WTC11 (cell line): Measurements from ENCODE around the gene SNX11.

Experiments
- ATF2 ChIP-seq: sonication (generic); formaldehyde crosslinking; IDR thresholded peaks from 2 replicates; pipeline ENCODE4 v1.8.1; 2022; ENCODE audit warnings: low read depth, missing genetic modification reagents, borderline replicate concordance
- ATF3 ChIP-seq: sonication (generic); formaldehyde crosslinking; conservative IDR thresholded peaks from 2 replicates; pipeline ENCODE4 v1.8.1; 2022; ENCODE audit warnings: mild to moderate bottlenecking, missing genetic modification reagents
- CREM ChIP-seq: sonication (generic); formaldehyde crosslinking; IDR thresholded peaks from 2 replicates; pipeline ENCODE4 v1.8.1; 2022; ENCODE audit warnings: mild to moderate bottlenecking, missing genetic modification reagents, moderate library complexity
- CTCF ChIP-seq: fragments of 200-600 bp; IDR thresholded peaks from 2 replicates; pipeline ENCODE4 v1.8.0; 2022; ENCODE audit warnings: antibody characterized with exemption
- ESRRA ChIP-seq: sonication (generic); formaldehyde crosslinking; IDR thresholded peaks from 2 replicates; pipeline ENCODE4 v1.8.1; 2022; ENCODE audit warnings: mild to moderate bottlenecking, missing genetic modification reagents, borderline replicate concordance
- GABPB1 ChIP-seq: sonication (generic); formaldehyde crosslinking; IDR thresholded peaks from 2 replicates; pipeline ENCODE4 v1.8.1; 2023; ENCODE audit warnings: mild to moderate bottlenecking, missing genetic modification reagents
- JUN ChIP-seq: sonication (generic); formaldehyde crosslinking; IDR thresholded peaks from 2 replicates; pipeline ENCODE4 v1.8.0; 2023; ENCODE audit warnings: mild to moderate bottlenecking, missing genetic modification reagents
- NR1H2 ChIP-seq: sonication (generic); formaldehyde crosslinking; IDR thresholded peaks from 2 replicates; pipeline ENCODE4 v1.9.0; 2021; ENCODE audit warnings: mild to moderate bottlenecking, moderate library complexity, missing genetic modification reagents
- TEAD1 ChIP-seq: sonication (generic); formaldehyde crosslinking; IDR thresholded peaks from 2 replicates; pipeline ENCODE4 v1.8.0; 2022; ENCODE audit warnings: mild to moderate bottlenecking, missing genetic modification reagents
- ZNF232 ChIP-seq: sonication (generic); formaldehyde crosslinking; IDR thresholded peaks from 2 replicates; pipeline ENCODE4 v1.8.0; 2022; ENCODE audit warnings: mild to moderate bottlenecking, missing genetic modification reagents
- ZNF263 ChIP-seq: sonication (generic); formaldehyde crosslinking; IDR thresholded peaks from 2 replicates; pipeline ENCODE4 v1.8.1; 2022; ENCODE audit warnings: low read depth, mild to moderate bottlenecking, moderate library complexity, missing genetic modification reagents
- ZNF423 ChIP-seq: fragments of 250-450 bp; sonication (Bioruptor Pico); IDR thresholded peaks from 2 replicates; pipeline ENCODE4 v2.1.2; 2022; ENCODE audit warnings: mild to moderate bottlenecking, moderate library complexity
- ZNF512 ChIP-seq: sonication (generic); formaldehyde crosslinking; IDR thresholded peaks from 2 replicates; pipeline ENCODE4 v1.8.1; 2022; ENCODE audit warnings: missing genetic modification reagents, borderline replicate concordance

DNA sequence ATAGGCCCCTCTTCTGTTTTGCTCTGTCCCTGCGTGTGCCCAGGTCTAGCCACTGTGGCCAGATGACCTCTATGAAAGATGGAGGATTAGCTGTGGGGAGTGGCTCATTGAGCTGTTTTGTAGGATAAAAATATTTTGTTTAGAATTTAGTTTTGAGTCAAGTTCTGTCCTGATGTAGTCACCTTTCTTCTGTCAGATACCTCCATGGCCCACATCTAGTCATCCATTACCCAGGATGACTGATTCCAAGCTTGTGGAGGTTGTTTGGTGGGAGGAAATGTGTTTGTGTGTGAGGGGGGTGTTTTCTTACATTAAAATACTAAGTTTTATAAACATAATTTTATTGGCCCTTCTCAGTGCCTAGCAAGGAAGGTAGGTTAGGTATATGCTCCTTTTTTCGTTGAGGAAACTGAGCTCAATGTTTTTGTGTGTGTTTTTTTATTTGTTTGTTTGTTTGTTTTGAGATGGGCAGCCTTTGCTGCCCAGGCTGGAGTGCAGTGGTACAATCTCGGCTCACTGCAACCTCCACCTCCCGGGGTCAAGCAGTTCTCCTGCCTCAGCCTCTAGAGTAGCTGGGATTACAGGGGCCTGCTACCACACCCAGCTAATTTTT, 16.3 kb downstream of the SNX11 start:
- TF ChIP-seq ZNF263 (CRISPR knock-in tag): no peak
- no peak for TF ChIP-seq JUN (CRISPR knock-in tag)
- no peak for TF ChIP-seq CTCF
- TF ChIP-seq CREM: no peak
- TF ChIP-seq NR1H2 (CRISPR knock-in tag): no peak
- no peak for TF ChIP-seq ATF2 (CRISPR knock-in tag)
- no peak for TF ChIP-seq ZNF232 (CRISPR knock-in tag)
- no peak for TF ChIP-seq ESRRA (CRISPR knock-in tag)
- TF ChIP-seq ATF3 (CRISPR knock-in tag): no peak
- TF ChIP-seq GABPB1: no peak
- no peak for TF ChIP-seq ZNF512
- TF ChIP-seq ZNF423 (CRISPR knock-in tag): no peak
- no peak for TF ChIP-seq TEAD1 (CRISPR knock-in tag)
